Esophagus muscularis mucosa (tissue), 4 donors: ENCODE data around the gene SH2B2. TPM values are rescaled to one million over a fixed set of nuclear protein-coding genes. Genes with fewer than 3 reads are reported as not detected.

Experiments
- DNase-seq: peaks from one replicate; pipeline ENCODE4 v3.0.0-alpha.2; 2017; ENCODE audit errors: extremely low spot score
- H3K27ac ChIP-seq, 4 donors: fragments of 200-600 bp; sonication (generic); replicated peaks in 1 of 4; 1 replicate in 3 of 4; 2 replicates in 1 of 4; pipeline ENCODE4 v1.5.1; 2016 to 2019; ENCODE audit warnings: mild to moderate bottlenecking in 1 of 4
- H3K27me3 ChIP-seq, 4 donors: fragments of 200-600 bp; sonication (generic); one replicate each; pipeline versions ENCODE4 v1.5.1 to v1.6.0; 2016 to 2019
- H3K36me3 ChIP-seq, 4 donors: fragments of 200-600 bp; sonication (generic); one replicate each; pipeline ENCODE4 v1.5.1; 2016 to 2019
- H3K4me1 ChIP-seq, 4 donors: fragments of 200-600 bp; sonication (generic); one replicate each; pipeline ENCODE4 v1.5.1; 2016 to 2019
- H3K4me3 ChIP-seq, 4 donors: fragments of 200-600 bp; sonication (generic); 1 replicate in 2 of 4; 2 replicates in 2 of 4; pipeline ENCODE4 v1.5.1; 2016 to 2019; ENCODE audit warnings: mild to moderate bottlenecking in 4 of 4, moderate library complexity in 1 of 4
- H3K9me3 ChIP-seq, 4 donors: fragments of 200-600 bp; sonication (generic); 1 replicate in 3 of 4; 2 replicates in 1 of 4; pipeline ENCODE4 v1.5.1; 2016 to 2019
- CTCF ChIP-seq, 3 experiments: fragments of 200-600 bp in 2 of 3; fragments of 450-650 bp in 1 of 3; sonication (generic) in 2 of 3; IDR thresholded peaks; one replicate each; pipeline ENCODE4 v1.5.1; 2017 to 2019; ENCODE audit warnings: antibody characterized with exemption in 3 of 3, mild to moderate bottlenecking in 2 of 3, moderate library complexity in 1 of 3
- EP300 ChIP-seq: sonication (generic); formaldehyde crosslinking; IDR thresholded peaks from one replicate; pipeline ENCODE4 v1.6.1; 2017; ENCODE audit warnings: antibody characterized with exemption
- POLR2A ChIP-seq: fragments of 450-650 bp; IDR thresholded peaks from one replicate; pipeline ENCODE4 v1.6.1; 2017; ENCODE audit warnings: antibody characterized with exemption, moderate library complexity, mild to moderate bottlenecking, low read depth
- POLR2AphosphoS5 ChIP-seq, 2 donors: sonication (generic); formaldehyde crosslinking; IDR thresholded peaks; one replicate each; pipeline ENCODE4 v1.6.1; 2017; ENCODE audit warnings: antibody characterized with exemption in 2 of 2
- WGBS: methylation state at CpG from one replicate; pipeline ENCODE4 v1.1.5; 2018; 5-methylcytosine and 5-hydroxymethylcytosine counted together
- intact Hi-C: fragments of 100-400 bp; cut with DNase I; formaldehyde crosslinking; loops from one replicate; pipeline ENCODE4 v1.15.1; 2023
- total RNA-seq, 4 donors: library from RNA; depleted of rRNA; stranded (reverse); fragments of >200 nt; gene quantifications; one replicate each; pipeline versions ENCODE4 v1.1.0 to v1.2.1, GENCODE V29; 2016

Gene SH2B2
- 10 to 100 TPM in 1 of 4 donors, 1 to 10 TPM in 3; 3.7 to 10.9 (median 8.9) TPM for total RNA-seq

DNA sequence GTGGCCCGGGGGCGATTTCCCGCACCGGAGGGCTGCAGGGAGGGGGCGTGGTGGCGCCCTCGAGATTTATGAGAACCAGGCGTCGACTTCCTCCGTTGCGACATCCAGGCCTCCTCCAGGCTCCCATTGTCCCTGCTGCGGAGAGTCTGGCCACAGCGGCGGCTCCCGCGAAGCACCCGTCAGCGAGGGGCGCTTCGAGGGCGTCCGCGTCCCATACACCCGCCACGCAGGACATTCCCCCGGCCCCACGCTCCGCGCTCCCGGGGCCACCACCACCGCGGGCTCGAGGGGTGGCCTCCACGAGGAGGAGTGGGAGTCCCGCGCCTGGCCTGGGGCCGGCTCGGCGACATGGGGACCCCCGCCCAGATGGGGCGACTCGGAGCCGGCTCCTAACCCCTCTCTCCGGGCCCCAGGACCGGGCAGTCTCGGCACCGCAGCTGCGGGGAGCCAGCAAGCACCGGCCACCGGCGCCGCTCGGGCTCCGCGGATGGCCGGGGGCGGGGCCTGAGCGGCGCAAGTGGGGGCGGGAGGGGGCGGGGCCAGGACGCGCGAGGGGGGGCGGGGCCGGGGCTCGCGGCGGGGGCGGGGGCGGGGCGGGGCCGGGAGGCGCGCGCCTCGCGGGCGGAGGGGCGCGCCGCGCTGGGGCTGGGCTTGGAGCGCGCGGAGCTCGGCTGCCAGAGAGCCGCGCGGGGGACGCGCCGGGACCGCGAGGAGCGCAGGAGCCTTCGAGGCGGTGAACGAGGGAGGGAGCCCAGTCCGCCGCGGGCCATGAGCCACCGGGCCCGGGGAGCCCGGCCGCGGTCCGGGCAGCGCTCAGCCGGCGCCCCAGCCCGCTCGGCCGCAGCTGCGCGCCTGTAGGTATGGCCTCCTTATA, at the start of gene SH2B2:
Gene SH2B2, plus strand, starts transcription at position 632 of the 874 bp plus-strand sequence. CDS start 13,683 bp downstream, outside the sequence.
- Histone ChIP-seq H3K9me3 (no peaks in the 10 kb centered on the region), H3K27me3 (peaks cover 0 to 5% (median 0%) of the 10 kb centered on the region in 4 donors), H3K4me3 (peak within 1 kb of the TSS; percentile 73 to 91 (median 86)), H3K27ac (peak within 1 kb of the TSS; percentile 81 to 91 (median 84)), H3K4me1 (peaks cover 15 to 42% (median 36%) of the 10 kb centered on the region in 4 donors), H3K36me3 (peaks cover 0 to 3% (median 0%) of the 10 kb centered on the region in 4 donors)
- intact Hi-C loops: no loop called here
- WGBS: no CpG with 5 or more reads among the region's 116 CpGs
- peak; percentile 71 for TF ChIP-seq POLR2A
- TF ChIP-seq CTCF (IDR thresholded peaks at IDR 0.05): no peak
- TF ChIP-seq POLR2AphosphoS5 (IDR thresholded peaks at IDR 0.05): peak; percentile 22 to 86
- DNase-seq: no peak

- TF ChIP-seq CTCF (IDR thresholded peaks at IDR 0.05): no peak
- TF ChIP-seq POLR2A: no peak
- no peak for TF ChIP-seq POLR2AphosphoS5 (IDR thresholded peaks at IDR 0.05)
- no peak for TF ChIP-seq EP300
- intact Hi-C loops: loop anchor here (10.0 kb wide), 1 partner anchor 425 kb away; the partner anchor contains the start of gene CUX1
- DNase-seq: no peak
- Histone ChIP-seq H3K27ac (no peak overlapping the region), H3K27me3 (no peaks in the 10 kb centered on the region), H3K36me3 (peaks cover 28 to 91% (median 64%) of the 10 kb centered on the region in 4 donors), H3K4me1 (peaks cover 0 to 10% (median 0%) of the 10 kb centered on the region in 4 donors), H3K4me3 (no peak overlapping the region), H3K9me3 (no peaks in the 10 kb centered on the region)
- WGBS: 94% methylated on average over 32 of the region's 35 CpGs
These were observed 47.4 kb upstream of the SH2B2 start for GRCh38 chr7:102239206-102239820.

- peaks cover 19 to 91% (median 62%) of the 10 kb centered on the region in 4 donors for H3K36me3 ChIP-seq
- no peak for TF ChIP-seq EP300
- no peak for TF ChIP-seq POLR2A
- TF ChIP-seq CTCF (IDR thresholded peaks at IDR 0.05): no peak
- no peak for TF ChIP-seq POLR2AphosphoS5 (IDR thresholded peaks at IDR 0.05)
- H3K27me3 ChIP-seq: no peaks in the 10 kb centered on the region
- no peak for DNase-seq
- H3K9me3 ChIP-seq: no peaks in the 10 kb centered on the region
- H3K4me1 ChIP-seq: peaks cover 0 to 5% (median 0%) of the 10 kb centered on the region in 4 donors
- 91% methylated on average over 8 of the region's 8 CpGs for WGBS
- intact Hi-C loops: no loop called here
- no peak overlapping the region for H3K4me3 ChIP-seq
- H3K27ac ChIP-seq: no peak overlapping the region
These were observed 45.2 kb upstream of the SH2B2 start for GRCh38 chr7:102241431-102241830.

DNA sequence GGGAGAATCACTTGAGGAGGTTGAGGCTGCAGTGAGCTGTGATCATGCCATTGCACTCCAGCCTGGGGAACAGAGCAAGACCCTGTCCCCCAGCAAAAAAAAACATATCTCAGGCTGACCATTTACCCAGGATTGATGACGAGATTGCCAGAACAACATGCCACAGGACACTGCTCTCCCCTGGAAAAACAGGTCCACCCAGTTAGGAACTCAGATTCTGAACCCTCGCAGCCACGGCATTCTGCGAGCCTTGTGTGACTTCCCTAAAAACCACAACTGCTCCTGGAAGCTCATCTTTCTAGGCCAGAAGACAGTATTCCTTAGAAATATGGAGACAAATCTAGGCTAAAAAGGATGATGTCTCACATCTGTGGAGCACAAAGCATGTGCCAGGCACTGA, 42.1 kb upstream of the SH2B2 start:
- WGBS: 91% methylated on average over 4 of the region's 4 CpGs
- Histone ChIP-seq H3K4me3 (no peak overlapping the region), H3K4me1 (no peaks in the 10 kb centered on the region), H3K27ac (no peak overlapping the region), H3K9me3 (no peaks in the 10 kb centered on the region), H3K36me3 (peaks cover 18 to 97% (median 70%) of the 10 kb centered on the region in 4 donors), H3K27me3 (no peaks in the 10 kb centered on the region)
- DNase-seq: no peak
- intact Hi-C loops: no loop called here
- TF ChIP-seq CTCF (IDR thresholded peaks at IDR 0.05) (no peak), POLR2A (no peak), EP300 (no peak), POLR2AphosphoS5 (IDR thresholded peaks at IDR 0.05) (no peak)
